LHCN-M2 (cell line): ENCODE results near the gene SPTA1. TPM values are rescaled to one million over a fixed set of nuclear protein-coding genes. Genes with fewer than 3 reads are reported as not detected.

ENCODE experiments used
- DNase-seq: peaks from one replicate; pipeline ENCODE4 v3.0.0-alpha.2; 2012; ENCODE audit warnings: low read depth
- total RNA-seq: library from RNA; depleted of rRNA; stranded (reverse); fragments of >200 nt; gene quantifications from 2 replicates; pipeline ENCODE4 v1.2.3, GENCODE V29; 2014; rRNA removed

Gene SPTA1
- total RNA-seq, 1 experiment from 2014 or later, result not detected

- DNase-seq, result no peak
Observed at GRCh38 chr1:158572226-158572625, 114.3 kb downstream of the SPTA1 start.

- DNase-seq, result no peak
Observed at GRCh38 chr1:158570480-158570879, 116.0 kb downstream of the SPTA1 start, which contains the start of gene OR6P1. Gene OR6P1, minus strand, starts transcription at chr1:158570580. Its CDS starts 6,976 bp downstream, at chr1:158563604.

GRCh38 chr1:158564608-158565007, 121.9 kb downstream of the SPTA1 start:
- no peak for DNase-seq

GRCh38 chr1:158563853-158564252, 122.7 kb downstream of the SPTA1 start:
- no peak for DNase-seq

Other genes starting within 250 kb of the SPTA1 start
- gene OR10K1, start 224.9 kb downstream of the SPTA1 start, total RNA-seq, result not detected in 2 replicates
- not detected in 2 replicates for gene OR10R2, start 214.5 kb downstream of the SPTA1 start, total RNA-seq
- not detected in 2 replicates for gene OR6Y1, start 132.3 kb downstream of the SPTA1 start, total RNA-seq
- not detected in 2 replicates for gene OR6P1, start 116.1 kb downstream of the SPTA1 start, total RNA-seq
- not detected in 2 replicates for gene OR10X1, start 106.8 kb downstream of the SPTA1 start, total RNA-seq
- not detected in 2 replicates for gene OR10Z1, start 81.4 kb downstream of the SPTA1 start, total RNA-seq
- gene OR6K2, start 13.9 kb upstream of the SPTA1 start, total RNA-seq, result not detected in 2 replicates
- gene OR6K3, start 34.0 kb upstream of the SPTA1 start, total RNA-seq, result not detected in 2 replicates
- not detected in 2 replicates for gene OR6K6, start 68.0 kb upstream of the SPTA1 start, total RNA-seq
- gene OR6N1, start 85.5 kb upstream of the SPTA1 start, total RNA-seq, result not detected in 2 replicates
- gene OR6N2, start 94.5 kb upstream of the SPTA1 start, total RNA-seq, result not detected in 2 replicates
- gene MNDA, start 144.6 kb upstream of the SPTA1 start, total RNA-seq, result not detected in 2 replicates
- gene PYHIN1, start 244.8 kb upstream of the SPTA1 start, total RNA-seq, result 0.17 TPM in 1 of 2 replicates, not detected in the other